NCI-H2081 (cell line): ENCODE data around the gene HECTD2.
"Not testable (repeated sequence)": the region's sequence is repeated elsewhere in the genome, so short reads cannot be mapped to it uniquely, and the experiment has no call there.

ENCODE experiments used
- DNase-seq, 2 experiments: peaks; one replicate each; lab custom pipeline; 2025; lab: John Stamatoyannopoulos, UW

The HECTD2 gene

DNA sequence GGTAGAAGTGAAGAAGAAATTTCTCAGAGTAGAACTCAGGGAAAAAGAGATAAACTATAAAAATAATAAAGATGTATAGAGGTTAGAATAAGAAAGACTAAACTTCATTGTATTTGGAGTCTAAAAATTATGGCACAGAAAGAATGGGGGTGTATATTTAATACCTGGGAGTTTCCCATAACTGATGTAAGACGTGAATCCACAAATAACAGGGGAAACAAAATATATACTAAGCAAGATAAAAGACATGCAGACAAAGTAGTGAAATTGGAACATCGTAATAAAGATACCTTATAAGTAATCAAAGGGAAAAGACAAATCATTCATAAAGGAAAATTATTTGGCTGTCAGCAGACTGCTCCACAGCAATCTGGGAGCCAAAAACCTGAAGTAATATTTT lies 62.8 kb downstream of the HECTD2 start:
- no peak for DNase-seq

DNA sequence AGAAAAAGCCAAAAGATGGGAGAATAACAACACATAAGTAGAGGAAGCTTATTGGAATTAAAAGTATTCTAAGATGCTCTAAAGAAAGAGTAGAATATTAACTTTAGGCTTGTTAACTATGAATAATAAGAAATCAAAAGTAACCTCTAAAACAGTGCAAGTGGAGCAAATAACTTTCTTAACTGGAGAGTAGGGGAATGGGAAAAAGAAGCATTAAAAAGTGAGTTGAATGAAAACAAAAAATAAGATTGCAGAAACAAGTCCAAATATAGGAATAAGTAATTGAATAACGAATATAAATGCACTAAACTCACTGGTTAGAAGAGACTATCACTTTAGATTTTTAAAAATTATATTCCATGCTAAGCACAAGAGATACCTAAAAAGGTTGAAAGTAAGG lies 63.9 kb downstream of the HECTD2 start:
- DNase-seq, result no peak

DNA sequence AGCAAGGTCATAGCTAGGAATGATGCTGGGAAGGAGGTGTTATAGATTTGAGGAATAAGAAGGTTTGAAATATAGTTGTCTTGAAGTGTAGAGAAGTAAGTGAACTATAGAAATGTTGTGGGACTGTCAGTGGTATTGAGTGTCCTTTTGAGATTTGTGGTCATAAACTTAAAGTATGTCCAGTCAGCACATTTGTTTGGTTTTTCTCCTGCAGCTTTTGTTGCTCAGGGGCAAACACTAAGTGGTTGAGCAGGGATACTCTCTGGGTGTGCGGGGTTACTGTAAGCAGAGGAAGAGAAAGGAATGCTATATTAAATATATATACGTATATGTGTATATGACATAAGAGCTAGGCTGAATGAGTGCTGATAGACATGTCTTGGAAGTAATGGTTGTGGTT lies 67.1 kb downstream of the HECTD2 start:
- no peak for DNase-seq

DNA sequence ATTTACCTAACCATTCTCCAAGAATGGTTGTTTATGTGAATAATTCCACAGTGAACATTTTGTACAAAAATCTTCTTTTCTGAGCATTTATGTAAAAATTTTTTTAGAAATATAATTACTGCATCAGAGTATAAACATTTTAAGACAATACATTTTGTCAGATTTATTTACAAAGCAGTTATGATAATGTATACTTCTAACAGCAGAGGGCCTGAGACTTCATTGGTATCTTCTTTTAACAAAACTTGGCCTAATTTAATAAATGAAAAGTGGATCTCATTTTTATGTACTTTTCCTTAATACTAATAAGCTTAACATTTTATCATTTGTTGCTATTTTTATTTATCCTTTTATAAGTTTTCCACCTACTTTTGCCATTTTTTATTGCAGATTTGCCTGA lies 69.4 kb downstream of the HECTD2 start:
- no peak for DNase-seq

DNA sequence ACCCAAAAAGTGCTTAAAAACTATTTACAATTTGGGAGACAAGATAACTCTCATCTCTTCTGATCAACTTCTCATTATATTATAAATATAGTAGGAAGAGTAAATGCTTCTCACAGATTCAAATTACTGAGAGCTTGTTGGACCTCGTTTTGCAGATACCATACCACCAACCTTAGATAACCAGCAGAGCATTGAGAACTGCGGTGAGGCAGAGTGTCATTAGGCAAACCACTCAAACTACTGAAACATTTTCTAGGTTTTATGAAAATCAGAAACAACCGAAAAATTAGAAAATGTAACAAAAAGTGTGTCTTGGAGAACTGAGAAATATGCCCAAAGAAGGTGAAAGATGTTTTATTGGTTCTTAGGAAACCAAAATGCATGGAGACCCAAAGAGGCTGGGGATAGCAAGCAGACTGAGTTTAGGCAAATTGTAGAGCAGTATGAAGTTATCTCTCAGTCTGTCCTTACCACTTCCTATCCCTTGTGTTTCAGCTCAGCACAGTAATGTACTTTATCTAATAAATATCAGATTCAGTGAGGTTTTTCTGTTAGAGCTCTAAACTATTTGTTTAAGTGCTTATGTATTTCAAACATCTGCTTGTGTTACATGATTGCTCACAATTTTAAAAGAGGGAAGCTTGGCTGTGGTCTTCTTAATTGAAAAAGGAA lies 77.9 kb downstream of the HECTD2 start:
- DNase-seq, result no peak

DNA sequence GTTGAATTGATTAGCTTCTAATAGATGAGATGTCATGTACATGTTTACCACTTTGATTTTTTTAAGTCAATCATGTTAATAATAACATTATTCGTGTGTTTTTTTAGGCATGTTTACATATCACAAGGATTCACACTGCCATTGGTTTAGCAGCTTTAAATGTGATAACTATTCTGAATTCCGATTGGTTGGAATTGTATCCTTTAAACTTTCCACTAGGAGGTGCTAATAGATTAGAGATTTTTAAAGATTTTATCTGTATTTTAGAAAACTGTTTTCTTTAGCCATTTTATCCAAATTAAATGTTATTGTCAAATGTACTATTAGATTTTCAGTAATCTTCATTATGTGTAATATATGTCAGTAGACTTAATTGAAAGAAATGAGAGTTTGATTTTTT lies 83.2 kb downstream of the HECTD2 start:
- no peak for DNase-seq

DNA sequence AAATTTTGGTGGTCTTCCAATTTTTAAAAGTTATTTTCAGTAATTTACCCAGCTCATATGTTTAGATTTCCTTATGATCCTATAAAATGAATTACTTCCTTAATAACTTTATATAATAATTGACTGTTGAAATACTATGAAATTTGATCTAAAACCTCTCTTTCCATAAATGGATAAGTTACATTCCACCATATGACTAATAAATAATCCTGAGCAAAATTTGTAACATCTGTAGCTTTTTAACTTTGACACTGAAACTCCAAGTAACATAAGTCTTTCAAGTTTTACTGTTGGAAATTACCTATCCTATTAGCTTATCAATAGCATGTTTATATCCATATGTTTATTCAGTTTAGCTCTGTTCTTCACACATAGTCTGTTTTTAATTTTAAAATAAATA lies 85.3 kb downstream of the HECTD2 start:
- DNase-seq, result no peak

DNA sequence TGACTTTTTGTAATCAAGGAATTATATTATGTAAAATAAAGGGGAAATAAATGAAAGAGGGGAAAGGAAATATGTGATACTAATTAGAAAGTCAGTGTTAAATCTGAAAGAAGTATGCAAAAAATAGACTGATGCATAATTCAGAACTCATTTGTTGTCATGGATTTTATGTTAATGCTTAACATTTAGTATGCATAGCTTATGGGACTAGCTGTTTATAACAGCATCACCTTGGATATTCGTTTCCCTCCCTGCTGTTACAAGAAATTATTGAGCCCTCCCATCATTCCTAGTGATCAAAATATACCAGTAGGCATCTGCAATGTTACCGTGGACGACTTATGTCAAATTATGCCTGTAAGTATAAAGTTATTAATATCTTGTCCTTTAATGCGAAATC lies 85.9 kb downstream of the HECTD2 start:
- no peak for DNase-seq

DNA sequence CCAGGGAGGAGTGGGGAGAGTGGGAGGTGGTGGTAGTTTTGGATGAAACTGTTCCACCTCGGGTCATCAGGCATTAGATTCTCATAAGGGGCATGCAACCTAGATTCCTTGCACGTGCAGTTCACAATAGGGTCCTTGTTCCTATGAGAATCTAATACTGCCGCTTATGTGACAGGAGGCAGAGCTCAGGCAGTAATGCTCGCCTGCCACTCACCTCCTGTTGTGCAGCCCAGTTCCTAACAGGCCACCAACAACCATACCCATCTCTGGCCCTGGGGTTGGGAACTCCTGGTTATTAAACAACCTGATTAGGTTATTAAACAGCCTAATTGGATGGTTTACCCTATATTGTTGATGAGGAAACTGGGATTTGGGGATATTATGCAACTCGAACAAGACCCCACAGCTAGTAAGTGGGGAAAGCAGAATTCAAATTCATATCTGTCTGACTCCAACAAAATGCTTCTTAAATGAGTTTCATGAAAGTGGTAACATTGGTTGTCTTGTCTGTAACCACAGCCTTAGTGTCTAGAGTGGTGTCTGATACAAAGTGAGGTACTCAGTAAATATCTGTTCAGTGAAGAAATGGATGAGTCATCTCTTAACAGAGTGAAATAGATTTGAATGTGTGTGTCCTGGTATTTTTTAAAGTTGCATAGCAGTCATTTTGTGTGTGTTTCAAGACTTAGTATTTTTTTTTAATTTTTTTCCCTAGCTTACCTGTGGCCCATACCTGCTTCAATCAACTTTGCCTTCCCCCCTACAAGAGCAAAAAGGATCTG lies 101.6 kb downstream of the HECTD2 start:
- DNase-seq, result no peak

DNA sequence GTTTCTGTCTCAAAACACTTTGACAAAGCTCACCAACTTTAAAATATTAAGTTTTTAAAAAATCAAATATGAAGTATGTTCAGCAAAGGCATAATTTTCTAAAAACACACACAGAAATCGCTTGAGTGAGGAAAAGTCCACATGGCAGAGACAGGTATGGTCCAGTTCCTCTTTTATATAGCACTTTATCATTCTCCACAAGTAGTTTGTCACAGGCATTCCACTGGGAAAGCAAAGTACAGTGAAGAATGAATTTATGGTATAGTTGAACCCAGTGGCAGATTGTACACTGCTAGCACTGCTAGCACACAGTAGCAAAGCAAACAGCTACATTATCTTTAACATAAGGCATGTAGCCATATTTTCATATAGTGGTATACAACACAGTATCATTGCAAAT lies 102.3 kb downstream of the HECTD2 start:
- no peak for DNase-seq

DNA sequence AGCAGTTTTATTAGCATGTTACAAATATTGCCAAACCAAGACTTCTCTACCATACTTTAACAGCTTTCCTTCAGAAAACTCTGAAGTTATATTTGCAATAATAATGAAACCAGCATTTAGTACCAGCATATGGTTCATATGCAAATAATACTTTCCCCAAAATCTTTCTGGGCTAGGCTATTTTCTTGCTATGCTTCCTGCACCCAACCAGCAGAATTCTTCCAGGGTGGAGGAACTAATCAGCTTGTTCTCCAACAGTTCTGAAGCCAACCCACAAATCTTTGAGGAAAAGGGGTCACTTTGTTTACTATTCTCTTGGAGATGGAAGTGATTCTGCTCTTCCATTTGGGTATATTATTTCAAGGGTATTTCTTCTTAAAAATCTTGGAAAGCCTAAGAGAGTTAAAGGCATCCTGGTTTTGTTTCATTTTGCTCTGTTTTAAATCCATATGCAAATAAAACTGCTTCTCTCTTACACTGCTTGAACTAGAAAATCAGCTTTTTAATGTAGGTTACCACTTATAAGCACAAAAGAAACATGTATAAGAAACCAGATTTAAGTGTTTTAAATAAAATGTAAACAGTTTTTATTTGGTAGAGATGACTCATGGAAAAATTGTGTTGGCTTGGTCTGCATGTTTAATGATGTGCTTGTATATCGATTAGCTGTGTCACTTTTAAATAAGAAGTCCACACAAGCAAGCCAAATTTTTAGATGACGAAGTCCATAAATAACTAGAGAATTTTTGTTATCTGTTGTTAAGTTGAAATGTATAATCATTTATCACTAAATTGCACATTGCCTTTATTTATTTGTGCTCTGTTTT lies 103.7 kb downstream of the HECTD2 start:
- no peak for DNase-seq

DNA sequence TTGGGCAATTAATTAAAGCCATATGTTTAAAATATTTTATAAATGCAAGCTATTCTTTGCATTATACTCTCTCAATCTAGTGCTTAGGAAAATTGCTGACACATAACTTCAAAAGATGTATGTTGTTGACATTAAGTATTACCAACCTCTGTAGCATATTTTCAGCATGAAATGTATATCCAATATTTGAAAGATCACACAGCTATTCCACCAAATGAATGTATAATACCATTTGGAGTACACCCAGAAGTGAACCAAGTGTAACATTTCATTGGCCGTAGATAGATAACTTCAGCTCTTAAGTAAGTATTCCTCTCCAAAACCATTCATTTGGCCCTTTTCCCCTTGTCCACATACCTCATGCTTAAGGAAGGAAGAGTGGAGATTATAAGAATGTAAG lies 104.6 kb downstream of the HECTD2 start:
- no peak for DNase-seq

DNA sequence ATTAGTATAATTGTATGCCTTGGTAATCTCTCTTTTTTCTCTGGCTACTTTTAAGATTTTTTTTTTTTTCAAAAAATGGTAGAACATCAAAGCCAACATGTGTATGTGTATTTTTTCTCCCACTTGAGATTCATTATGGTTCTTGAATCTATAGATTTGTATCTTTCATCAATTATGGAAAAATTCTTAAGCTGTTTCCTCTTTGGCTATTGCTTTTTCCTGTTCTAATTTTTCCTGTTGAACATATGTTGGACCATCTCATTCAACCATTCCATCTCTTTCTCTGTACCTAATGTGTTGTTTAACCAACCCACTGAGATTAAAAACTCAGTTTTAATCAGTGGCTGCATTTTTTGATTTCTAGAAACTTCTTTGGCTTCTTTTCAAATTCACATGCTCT lies 107.2 kb downstream of the HECTD2 start:
- no peak for DNase-seq

DNA sequence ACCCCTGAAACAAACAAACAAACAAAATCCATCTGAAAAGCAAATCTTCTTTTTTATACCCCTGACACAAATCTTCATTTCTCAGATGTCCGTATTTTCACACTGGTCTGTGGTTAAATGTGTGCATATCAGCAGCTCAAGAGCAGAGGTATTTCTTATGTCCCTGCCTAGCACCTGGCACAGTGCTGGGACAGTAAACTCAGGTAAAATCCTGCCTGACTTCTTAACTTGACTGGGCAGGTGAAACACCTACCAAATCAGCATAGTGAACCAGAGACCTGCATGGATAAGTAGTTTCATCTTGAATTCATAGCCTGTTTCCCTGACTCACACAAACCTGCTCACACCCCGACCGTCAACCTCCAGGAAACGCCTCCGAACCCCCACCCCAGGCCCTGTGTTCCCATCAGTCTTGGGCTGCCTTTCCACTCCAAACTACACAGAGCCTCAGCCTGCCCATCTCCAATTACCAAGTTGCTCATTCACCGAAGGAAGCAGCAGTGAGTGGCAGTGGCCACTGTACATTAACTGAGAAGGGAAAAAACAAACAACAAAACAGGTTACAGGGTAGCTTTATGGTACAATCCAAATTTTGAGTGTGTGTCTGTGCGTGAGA lies 109.9 kb downstream of the HECTD2 start:
- DNase-seq, result no peak

DNA sequence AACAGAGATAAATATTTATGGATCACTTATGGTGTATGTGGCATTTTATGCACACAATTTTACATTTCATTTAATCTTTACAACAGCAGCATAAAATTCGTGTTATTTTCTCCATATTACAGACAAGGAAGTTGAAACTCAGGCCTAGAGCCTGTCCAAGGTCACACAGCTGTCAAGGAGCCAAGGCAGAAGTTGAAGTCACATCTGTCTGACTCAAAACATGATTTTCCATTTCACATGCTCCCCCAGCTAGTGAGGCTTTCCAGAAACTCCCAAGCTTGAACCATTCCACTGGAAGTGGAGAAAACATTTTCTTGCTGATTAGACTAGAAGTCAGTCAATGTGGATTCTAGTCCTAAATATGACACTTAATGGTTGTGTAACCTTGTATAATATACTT lies 110.5 kb downstream of the HECTD2 start:
- no peak for DNase-seq

DNA sequence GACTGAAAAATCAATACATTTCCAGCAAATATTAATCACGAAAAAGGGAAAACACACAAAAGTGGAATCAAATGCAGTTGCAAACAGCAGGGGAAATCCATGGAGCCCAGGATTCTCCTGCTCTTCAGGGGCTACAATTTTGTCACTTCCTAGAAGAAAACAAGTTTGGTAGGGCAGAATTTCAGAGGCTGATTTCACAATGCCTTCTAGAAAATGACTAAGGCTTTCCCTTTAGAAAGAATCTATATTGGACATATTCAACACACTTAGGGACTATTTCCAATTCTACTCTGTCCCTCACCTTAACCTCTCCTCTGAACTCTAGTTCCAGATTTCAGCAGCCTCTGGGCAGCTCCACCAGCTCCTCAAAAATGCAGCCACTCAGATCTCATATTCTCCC lies 111.3 kb downstream of the HECTD2 start:
- DNase-seq, result no peak

DNA sequence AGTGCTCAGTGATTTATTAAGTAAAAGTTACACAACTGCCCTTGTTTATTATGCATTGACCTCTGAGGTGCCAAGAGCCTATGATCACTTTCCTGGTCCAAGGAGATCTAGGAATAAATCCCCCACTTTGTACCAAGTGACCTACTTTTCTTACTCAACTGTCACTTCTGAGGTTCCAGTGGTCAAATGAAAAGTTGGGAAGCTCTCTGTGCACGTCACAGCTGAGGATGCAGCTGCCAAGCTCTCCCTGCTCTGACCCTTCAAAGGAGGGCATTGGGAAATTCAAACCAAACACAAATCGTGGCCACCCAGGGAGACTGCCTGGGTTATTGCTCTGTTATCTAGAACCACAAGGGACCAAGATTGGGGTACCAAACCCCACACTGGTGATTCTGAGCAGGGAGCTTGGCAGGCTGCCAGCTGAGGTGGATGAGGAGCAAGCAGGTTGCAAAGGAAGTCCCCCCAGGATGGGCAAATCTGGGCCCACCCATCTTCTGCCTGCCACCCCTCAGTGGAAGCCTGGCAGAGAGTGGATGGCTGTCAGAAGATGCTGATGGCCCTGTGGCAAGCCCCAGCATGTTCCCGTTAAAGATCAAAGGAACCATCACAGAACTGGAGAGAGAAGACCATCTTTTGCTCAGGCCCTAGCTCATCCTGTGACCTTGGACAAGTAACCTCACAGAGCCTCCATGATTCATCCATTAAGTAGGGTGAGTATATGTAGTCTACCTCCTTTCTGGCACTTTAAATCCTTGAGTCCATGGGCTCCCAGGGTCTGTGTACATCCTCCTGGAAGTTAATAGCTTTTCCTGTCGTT lies 116.0 kb downstream of the HECTD2 start:
- no peak for DNase-seq

DNA sequence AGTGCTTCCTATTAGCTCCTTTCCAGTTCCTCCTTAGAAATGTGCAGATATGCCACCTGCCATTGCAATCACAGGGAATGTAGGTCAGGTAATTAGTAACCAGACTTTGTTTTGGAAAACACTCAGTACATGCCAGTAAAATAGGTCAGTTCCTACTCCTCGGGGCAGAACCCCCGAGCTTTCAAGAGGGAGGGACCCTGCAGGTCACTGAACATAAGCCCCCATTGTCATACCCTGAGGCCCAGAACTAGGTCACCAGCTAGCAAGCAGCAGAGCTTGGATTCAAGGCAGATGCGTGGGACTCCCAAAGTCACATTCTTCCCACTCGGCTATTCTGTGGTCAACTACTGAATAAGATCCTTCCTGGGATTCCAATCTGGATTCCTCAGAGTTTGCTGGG lies 117.9 kb downstream of the HECTD2 start:
- no peak for DNase-seq

DNA sequence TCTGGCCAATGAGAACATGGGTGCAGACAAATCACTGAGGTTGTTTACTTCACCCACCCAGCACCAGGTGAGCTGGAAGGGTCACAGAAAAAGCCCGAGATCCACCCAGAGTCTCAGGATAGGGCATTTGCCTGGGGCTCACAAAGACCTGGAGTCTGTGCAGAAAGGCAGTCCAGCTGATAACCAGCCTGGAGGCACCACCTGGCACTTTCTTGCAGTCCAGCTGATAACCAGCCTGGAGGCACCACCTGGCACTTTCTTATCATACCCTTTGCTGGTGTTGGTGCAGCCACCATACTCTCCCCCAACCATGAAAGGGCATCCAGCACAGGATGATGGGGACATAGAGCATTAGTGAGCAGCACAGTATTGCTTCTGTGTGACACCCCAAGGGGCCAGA lies 118.6 kb downstream of the HECTD2 start:
- DNase-seq, result no peak

DNA sequence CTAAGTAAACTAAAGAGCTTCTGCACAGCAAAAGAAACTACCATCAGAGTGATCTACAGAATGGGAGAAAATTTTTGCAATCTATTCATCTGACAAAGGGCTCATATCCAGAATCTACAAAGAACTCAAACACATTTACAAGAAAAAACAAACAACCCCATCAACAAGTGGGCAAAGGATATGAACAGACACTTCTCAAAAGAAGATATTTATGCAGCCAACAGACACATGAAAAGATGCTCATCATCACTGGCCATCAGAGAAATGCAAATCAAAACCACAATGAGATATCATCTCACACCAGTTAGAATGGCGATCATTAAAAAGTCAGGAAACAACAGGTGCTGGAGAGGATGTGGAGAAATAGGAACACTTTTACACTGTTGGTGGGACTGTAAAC lies 124.6 kb downstream of the HECTD2 start:
- not testable (repeated sequence) for DNase-seq

DNA sequence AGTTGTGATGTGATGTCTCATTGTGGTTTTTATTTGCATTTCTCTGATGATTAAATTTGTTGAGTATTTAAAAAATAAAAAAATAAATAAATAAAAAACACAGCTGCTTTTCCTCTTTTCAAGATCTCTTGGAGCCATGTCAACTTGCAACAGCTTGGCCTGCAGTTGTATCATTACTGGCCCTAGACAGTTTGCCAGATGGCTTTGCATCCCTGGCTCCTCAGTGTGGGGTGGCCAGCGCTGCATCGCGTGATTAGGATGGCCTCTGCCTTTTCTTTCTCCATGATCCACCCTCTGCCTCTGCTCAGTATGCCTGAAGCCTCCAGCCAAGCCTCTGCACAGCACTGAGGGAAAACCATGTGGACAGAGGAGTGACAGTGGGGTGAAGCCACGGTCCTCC lies 126.0 kb downstream of the HECTD2 start:
- no peak for DNase-seq

DNA sequence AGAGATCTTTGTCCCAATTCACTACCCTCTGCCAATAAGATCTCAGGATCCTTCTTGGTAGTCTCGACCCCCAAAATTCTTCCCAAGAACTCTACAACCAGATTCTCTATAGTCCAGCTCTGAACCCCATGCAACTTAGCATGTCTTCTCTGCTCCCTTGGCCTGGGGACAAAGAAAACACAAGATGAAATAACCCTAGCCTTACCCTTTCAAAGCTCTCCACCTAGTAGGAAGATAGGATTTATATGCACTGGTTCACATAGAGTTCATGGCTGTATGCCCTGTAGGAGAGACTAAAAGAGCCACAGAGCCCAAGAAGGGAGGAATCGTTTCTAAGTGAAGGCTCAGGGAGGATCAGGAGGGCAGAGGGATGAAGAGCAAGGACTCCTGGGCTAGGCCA lies 126.6 kb downstream of the HECTD2 start:
- DNase-seq, result no peak
